ENCODE measurements around the gene CBR3.

The CBR3 gene

DNA sequence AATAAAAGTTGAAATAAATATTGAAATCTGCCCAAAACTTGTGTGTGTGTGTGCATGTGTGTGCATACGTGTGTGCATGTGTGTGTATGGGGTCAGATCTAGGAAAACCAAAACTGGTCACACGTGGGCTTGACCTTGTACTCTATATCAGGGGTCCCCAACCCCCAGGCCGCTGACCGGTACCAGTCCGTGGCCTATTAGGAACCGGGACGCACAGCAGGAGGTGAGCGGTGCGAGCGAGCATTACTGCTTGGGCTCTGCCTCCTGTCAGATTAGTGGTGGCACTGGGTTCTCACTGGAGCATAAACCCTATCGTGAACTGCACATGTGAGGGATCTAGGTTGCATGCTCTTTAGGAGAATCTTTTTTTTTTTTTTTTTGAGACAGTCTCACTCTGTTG lies 30.5 kb downstream of the CBR3 start:
- no peak overlapping the region for H3K4me3 ChIP-seq (ENCODE audit: low read depth, low read length)
- no peak for DNase-seq (ENCODE audit: low read depth)
- TF ChIP-seq, protein P1, sequence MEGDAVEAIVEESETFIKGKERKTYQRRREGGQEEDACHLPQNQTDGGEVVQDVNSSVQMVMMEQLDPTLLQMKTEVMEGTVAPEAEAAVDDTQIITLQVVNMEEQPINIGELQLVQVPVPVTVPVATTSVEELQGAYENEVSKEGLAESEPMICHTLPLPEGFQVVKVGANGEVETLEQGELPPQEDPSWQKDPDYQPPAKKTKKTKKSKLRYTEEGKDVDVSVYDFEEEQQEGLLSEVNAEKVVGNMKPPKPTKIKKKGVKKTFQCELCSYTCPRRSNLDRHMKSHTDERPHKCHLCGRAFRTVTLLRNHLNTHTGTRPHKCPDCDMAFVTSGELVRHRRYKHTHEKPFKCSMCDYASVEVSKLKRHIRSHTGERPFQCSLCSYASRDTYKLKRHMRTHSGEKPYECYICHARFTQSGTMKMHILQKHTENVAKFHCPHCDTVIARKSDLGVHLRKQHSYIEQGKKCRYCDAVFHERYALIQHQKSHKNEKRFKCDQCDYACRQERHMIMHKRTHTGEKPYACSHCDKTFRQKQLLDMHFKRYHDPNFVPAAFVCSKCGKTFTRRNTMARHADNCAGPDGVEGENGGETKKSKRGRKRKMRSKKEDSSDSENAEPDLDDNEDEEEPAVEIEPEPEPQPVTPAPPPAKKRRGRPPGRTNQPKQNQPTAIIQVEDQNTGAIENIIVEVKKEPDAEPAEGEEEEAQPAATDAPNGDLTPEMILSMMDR (IDR thresholded peaks at IDR 0.05; ENCODE audit: insufficient read depth, low read depth, low read length, missing control alignments) = no peak

DNA sequence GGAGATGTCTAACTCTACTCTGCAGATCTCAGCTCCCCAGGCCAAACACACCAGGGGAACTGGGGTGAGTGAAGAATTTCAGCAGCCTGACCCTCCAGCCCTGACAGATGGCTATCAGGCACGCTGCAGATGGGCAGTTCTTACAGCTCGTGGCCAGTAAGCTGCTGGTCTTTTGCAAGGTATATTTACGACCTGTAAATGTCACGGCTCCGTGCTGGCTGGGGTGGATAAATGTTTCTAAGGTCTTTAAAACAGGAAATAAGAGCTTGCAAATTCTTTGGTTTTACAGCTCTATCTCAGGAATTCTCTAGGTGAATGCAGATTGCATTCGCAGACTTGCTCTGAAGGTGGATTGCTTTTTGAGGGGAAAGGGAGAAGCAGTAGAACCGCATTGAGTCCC lies 31.8 kb downstream of the CBR3 start:
- DNase-seq (ENCODE audit: low read depth) = no peak
- TF ChIP-seq, protein P1 (IDR thresholded peaks at IDR 0.05; ENCODE audit: insufficient read depth, low read depth, low read length, missing control alignments) = no peak
- no peak overlapping the region for H3K4me3 ChIP-seq (ENCODE audit: low read depth, low read length)

DNA sequence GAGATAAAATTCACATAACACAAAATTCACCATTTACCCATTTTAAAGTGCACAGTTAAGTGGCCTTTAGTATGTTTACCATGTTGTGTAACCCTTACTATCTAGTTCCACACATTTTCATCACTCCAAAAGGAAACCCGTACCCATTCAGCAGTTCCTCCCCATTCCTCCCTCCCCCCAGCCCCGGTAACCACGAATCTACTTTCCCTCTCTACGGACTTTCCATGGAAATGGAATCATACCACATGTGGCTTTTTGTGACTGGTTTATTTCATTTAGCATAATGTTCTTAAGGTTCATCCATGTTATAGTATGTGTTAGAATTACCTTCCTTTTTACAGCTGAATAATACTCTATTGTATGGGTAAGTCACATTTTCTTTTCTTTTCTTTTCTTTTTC lies 32.7 kb downstream of the CBR3 start:
- TF ChIP-seq, protein P1 (IDR thresholded peaks at IDR 0.05; ENCODE audit: insufficient read depth, low read depth, low read length, missing control alignments) = no peak
- no peak overlapping the region for H3K4me3 ChIP-seq (ENCODE audit: low read depth, low read length)
- no peak for DNase-seq (ENCODE audit: low read depth)

- TF ChIP-seq, protein P1 (IDR thresholded peaks at IDR 0.05; ENCODE audit: insufficient read depth, low read depth, low read length, missing control alignments) = peak; percentile 16
- H3K4me3 ChIP-seq (ENCODE audit: low read depth, low read length) = no peak overlapping the region
These were observed 34.7 kb downstream of the CBR3 start for GRCh38 chr21:36169470-36170128.

DNA sequence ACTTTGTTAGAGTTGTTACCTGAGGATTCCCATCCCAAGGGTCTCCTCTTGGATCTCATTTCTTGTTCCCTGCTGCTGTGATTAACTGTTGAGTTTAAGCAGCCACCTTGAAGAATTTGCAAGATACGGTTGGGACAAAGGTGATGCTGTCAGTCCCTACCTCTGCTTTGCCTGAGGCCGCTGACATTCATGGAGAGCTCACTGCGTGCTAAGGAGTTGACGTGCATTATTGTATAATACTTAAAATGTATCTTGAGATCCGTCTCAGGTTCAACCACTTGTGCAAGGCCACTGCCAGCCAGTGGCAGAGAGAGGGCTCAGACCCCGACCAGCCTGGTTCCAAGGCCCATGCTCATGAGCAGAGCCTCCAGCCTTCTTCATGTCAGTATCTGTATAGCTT lies 35.9 kb downstream of the CBR3 start:
- DNase-seq (ENCODE audit: low read depth) = no peak
- H3K4me3 ChIP-seq (ENCODE audit: low read depth, low read length) = no peak overlapping the region
- TF ChIP-seq, protein P1 (IDR thresholded peaks at IDR 0.05; ENCODE audit: insufficient read depth, low read depth, low read length, missing control alignments) = no peak

More at GRCh38 chr21:36169470-36170128, 34.7 kb downstream of the CBR3 start:
- DNase-seq (ENCODE audit: low read depth) = no peak

- no peak overlapping the region for H3K4me3 ChIP-seq (ENCODE audit: low read depth, low read length)
- TF ChIP-seq, protein P1 (IDR thresholded peaks at IDR 0.05; ENCODE audit: insufficient read depth, low read depth, low read length, missing control alignments) = no peak
- no peak for DNase-seq (ENCODE audit: low read depth)
These were observed 36.5 kb downstream of the CBR3 start for GRCh38 chr21:36171336-36171735.

DNA sequence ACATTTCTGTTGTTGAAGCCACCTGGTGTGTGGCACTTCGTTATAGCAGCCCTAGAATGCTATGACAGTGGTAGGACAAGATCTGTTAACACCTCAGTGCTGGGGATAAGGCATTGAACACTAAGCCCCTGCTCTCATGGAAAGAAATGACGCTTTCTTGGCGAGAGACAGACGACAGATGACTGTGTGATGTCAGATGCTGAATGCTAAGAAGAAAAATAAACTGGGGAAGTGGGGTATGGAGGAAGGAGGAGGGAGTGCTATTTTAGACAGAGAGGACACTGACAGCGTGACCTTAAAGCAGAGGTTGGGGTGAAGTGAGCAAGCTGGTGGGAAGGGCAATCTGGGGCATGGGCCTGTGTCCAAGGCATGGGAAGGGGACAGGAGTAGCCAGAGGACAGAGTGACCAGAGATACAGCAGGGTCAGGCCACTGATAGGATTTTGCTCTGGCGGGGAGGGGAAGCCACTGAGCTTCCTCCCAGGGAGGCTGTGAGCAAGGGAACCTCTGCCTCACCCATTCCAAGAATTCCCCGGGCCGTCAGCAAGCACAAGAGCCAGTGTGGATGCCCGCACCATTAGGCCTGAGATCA lies 37.0 kb downstream of the CBR3 start:
- no peak overlapping the region for H3K4me3 ChIP-seq (ENCODE audit: low read depth, low read length)
- DNase-seq (ENCODE audit: low read depth) = no peak
- TF ChIP-seq, protein P1 (IDR thresholded peaks at IDR 0.05; ENCODE audit: insufficient read depth, low read depth, low read length, missing control alignments) = no peak

All from GM12865 (cell line).